ENCODE results near the gene CCDC85B. TPM values are rescaled to one million over a fixed set of nuclear protein-coding genes. Genes with fewer than 3 reads are reported as not detected.
A peak's percentile ranks its signal among the peaks of the same experiment; 100 is the strongest.

The CCDC85B gene
- polyA plus RNA-seq, 1 experiment, result 33.4 TPM

DNA sequence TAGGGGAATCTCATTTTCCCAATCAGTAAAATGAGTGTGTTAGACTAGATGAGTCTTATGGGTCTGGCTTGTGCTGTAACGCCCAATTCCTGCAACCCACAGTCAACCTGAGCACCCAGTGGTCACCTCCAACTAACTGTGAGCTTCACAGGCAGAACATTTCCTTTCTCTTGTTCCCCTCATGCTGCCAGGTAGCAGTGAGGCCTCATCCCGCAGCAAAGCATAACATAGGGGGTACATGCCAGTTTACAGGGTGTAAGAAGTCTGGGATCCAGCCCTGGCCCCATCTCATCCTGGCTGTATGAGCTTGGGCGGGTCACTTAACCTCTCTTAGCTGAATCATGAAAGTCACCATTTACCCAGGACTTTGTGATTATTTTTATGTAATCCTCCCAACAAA is 21.6 kb upstream of the CCDC85B start:
- POLR2A ChIA-PET, result interaction anchor here (0.6 kb wide), 1 partner anchor 11 kb away, joined by 4 read pairs; the partner anchor contains the start of gene CFL1
- CTCF ChIA-PET, result interaction anchor here (1.0 to 6.9 kb wide), 4 partner anchors 8 to 20 kb away, joined by 3 to 70 read pairs (median 36); partner anchors contain the start of genes FIBP and MUS81
- H3K4me3 ChIP-seq (ENCODE audit: low read depth, low read length), result no peak overlapping the region
- no peaks in the 10 kb centered on the region for H3K27me3 ChIP-seq (ENCODE audit: control insufficient read depth, insufficient read depth, low read length)
- DNase-seq (ENCODE audit: low read depth), result no peak
- peaks cover 43% of the 10 kb centered on the region for H3K36me3 ChIP-seq (ENCODE audit: control insufficient read depth, insufficient read depth, low read length)
- no peak for TF ChIP-seq CTCF (IDR thresholded peaks at IDR 0.05; ENCODE audit: insufficient read depth, low read depth, low read length)

DNA sequence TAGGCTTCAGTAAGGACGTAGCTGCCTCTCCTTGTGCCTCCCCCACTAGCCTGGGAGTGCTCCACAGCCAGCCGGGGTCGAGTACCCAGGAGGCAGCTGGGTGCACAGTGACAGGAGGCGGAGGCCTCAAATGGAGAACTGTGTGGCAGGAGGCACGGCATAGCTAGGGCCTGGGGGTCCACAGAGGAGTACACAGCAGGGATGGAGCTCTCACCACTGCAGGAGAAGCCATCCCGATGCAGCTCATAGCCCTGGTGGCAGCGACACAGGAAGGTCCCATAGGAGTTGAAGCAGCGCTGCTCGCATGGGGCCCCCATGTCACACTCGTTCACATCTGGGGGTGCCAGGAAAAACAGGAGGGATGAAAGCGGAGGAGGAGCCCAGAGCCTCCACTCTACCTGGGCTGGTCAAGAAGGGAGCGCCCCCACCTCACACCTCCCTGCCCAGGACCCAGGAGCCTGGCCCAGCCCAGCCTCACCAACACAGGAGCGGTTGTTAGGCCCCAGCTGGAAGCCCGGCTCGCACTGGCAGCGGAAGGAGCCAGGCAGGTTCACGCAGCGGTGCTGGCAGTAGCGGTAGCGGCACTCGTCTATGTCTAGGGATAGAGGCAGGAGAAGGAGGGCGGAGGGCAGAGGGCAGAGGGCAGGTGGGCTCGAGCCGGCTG is 20.7 kb upstream of the CCDC85B start:
- no peak for DNase-seq (ENCODE audit: low read depth)
- no peak for TF ChIP-seq CTCF (IDR thresholded peaks at IDR 0.05; ENCODE audit: insufficient read depth, low read depth, low read length)
- POLR2A ChIA-PET, result no interaction called here
- CTCF ChIA-PET, result interaction anchor here (6.5 to 6.9 kb wide), 2 partner anchors 9 to 14 kb away, joined by 68 to 70 read pairs; partner anchors contain the start of gene MUS81
- H3K27me3 ChIP-seq (ENCODE audit: control insufficient read depth, insufficient read depth, low read length), result no peaks in the 10 kb centered on the region
- H3K4me3 ChIP-seq (ENCODE audit: low read depth, low read length), result no peak overlapping the region
- H3K36me3 ChIP-seq (ENCODE audit: control insufficient read depth, insufficient read depth, low read length), result peaks cover 36% of the 10 kb centered on the region

GRCh38 chr11:65870307-65870658 is 20.2 kb upstream of the CCDC85B start:
- TF ChIP-seq CTCF (IDR thresholded peaks at IDR 0.05; ENCODE audit: insufficient read depth, low read depth, low read length), result no peak
- ChIA-PET POLR2A (no interaction called here), CTCF (interaction anchor here (1.8 to 6.9 kb wide), 3 partner anchors 10 to 152 kb away, joined by 5 to 70 read pairs (median 68); partner anchors contain the start of gene MUS81)
- Histone ChIP-seq H3K36me3 (ENCODE audit: control insufficient read depth, insufficient read depth, low read length) (peaks cover 33% of the 10 kb centered on the region), H3K27me3 (ENCODE audit: control insufficient read depth, insufficient read depth, low read length) (no peaks in the 10 kb centered on the region), H3K4me3 (ENCODE audit: low read depth, low read length) (no peak overlapping the region)
- no peak for DNase-seq (ENCODE audit: low read depth)

GRCh38 chr11:65870706-65871681 is 19.5 kb upstream of the CCDC85B start:
- peaks cover 30% of the 10 kb centered on the region for H3K36me3 ChIP-seq (ENCODE audit: control insufficient read depth, insufficient read depth, low read length)
- CTCF ChIA-PET, result interaction anchor here (0.7 to 6.9 kb wide), 8 partner anchors 10 to 159 kb away, joined by 3 to 70 read pairs (median 4); partner anchors contain the start of genes FIBP, KAT5 and MUS81
- no peaks in the 10 kb centered on the region for H3K27me3 ChIP-seq (ENCODE audit: control insufficient read depth, insufficient read depth, low read length)
- peak overlapping the region; percentile 57 for H3K4me3 ChIP-seq (ENCODE audit: low read depth, low read length)
- POLR2A ChIA-PET, result interaction anchor here (0.6 to 1.4 kb wide), 4 partner anchors 10 to 17 kb away, joined by 3 to 7 read pairs (median 6); partner anchors contain the start of genes CFL1, FIBP and MUS81
- TF ChIP-seq CTCF (IDR thresholded peaks at IDR 0.05; ENCODE audit: insufficient read depth, low read depth, low read length), result no peak
- DNase-seq (ENCODE audit: low read depth), result no peak
